H1 (cell line): Measurements from ENCODE around the gene CSF2RB. TPM values are rescaled to one million over a fixed set of nuclear protein-coding genes. Genes with fewer than 3 reads are reported as not detected.

Experiments used
- CTCF ChIA-PET: fragments of 300-600 bp; sonication (Branson Sonifier 250); formaldehyde crosslinking; loops from one replicate; lab custom pipeline; 2021; ENCODE audit not compliant: partially characterized antibody; lab: Charles Lee
- POLR2A ChIA-PET: fragments of 300-600 bp; sonication (Branson Sonifier 250); formaldehyde crosslinking; loops from one replicate; lab custom pipeline; 2021; ENCODE audit warnings: inconsistent platforms; ENCODE audit not compliant: partially characterized antibody; lab: Charles Lee
- DNase-seq, 2 experiments: peaks; one replicate each; pipeline versions ENCODE4 v3.0.0 to v3.0.0-alpha.2; 2010 to 2022; ENCODE audit warnings: low spot score in 2 of 2, low read depth in 1 of 2, mixed read lengths in 1 of 2
- FAIRE-seq: peaks from 2 replicates; lab custom pipeline; 2011; peaks lifted over from hg19 to GRCh38; lab: Jason Lieb, UNC
- H2AFZ ChIP-seq: 2 replicates; pipeline ENCODE4 v1.8.1; 2012; ENCODE audit warnings: low read length, inconsistent platforms
- H2AK5ac ChIP-seq: 2 replicates; pipeline ENCODE4 v1.6.1; 2013; ENCODE audit warnings: low read depth, low read length
- H2BK120ac ChIP-seq: replicated peaks from 2 replicates; pipeline ENCODE3; 2013; ENCODE audit warnings: low read depth, low read length, inconsistent platforms
- H2BK12ac ChIP-seq: 2 replicates; pipeline ENCODE4 v1.6.1; 2013; ENCODE audit warnings: low read depth, low read length
- H2BK15ac ChIP-seq: 2 replicates; pipeline ENCODE4 v1.6.1; 2013; ENCODE audit warnings: low read length
- H2BK20ac ChIP-seq: 2 replicates; pipeline ENCODE4 v1.6.1; 2013; ENCODE audit warnings: low read length
- H2BK5ac ChIP-seq: 2 replicates; pipeline ENCODE4 v1.6.1; 2013; ENCODE audit warnings: low read depth, low read length
- H3K14ac ChIP-seq: 2 replicates; pipeline ENCODE4 v1.6.1; 2013; ENCODE audit warnings: inconsistent platforms; ENCODE audit not compliant: insufficient read length
- H3K18ac ChIP-seq: 2 replicates; pipeline ENCODE4 v1.6.1; 2013; ENCODE audit warnings: low read length; ENCODE audit errors: extremely low read depth
- H3K23ac ChIP-seq: 2 replicates; pipeline ENCODE4 v1.6.1; 2013; ENCODE audit warnings: inconsistent platforms; ENCODE audit not compliant: insufficient read length
- H3K23me2 ChIP-seq: 2 replicates; pipeline ENCODE4 v1.6.1; 2013; ENCODE audit warnings: low read depth, low read length
- H3K27ac ChIP-seq: 2 replicates; pipeline ENCODE4 v1.6.1; 2011; ENCODE audit warnings: low read depth, low read length, inconsistent platforms
- H3K27me3 ChIP-seq, 4 experiments: replicated peaks in 1 of 4; 1 replicate in 1 of 4; 2 replicates in 3 of 4; pipeline versions ENCODE4 v1.6.1 to v1.8.1; 2011 to 2013; ENCODE audit warnings: low read length in 3 of 4, mild to moderate bottlenecking in 3 of 4, inconsistent platforms in 2 of 4, mixed read lengths in 2 of 4, moderate library complexity in 1 of 4; ENCODE audit not compliant: control insufficient read depth in 3 of 4, insufficient read depth in 3 of 4; ENCODE audit errors: extremely low read depth in 1 of 4
- H3K36me3 ChIP-seq, 4 experiments: 2 replicates each; pipeline versions ENCODE4 v1.6.1 to v1.8.1; 2011 to 2013; ENCODE audit warnings: mild to moderate bottlenecking in 4 of 4, low read length in 3 of 4, moderate library complexity in 2 of 4, control low read depth in 1 of 4, inconsistent platforms in 1 of 4; ENCODE audit not compliant: insufficient read depth in 4 of 4, control insufficient read depth in 2 of 4
- H3K4ac ChIP-seq: replicated peaks from 2 replicates; pipeline ENCODE3; 2013; ENCODE audit warnings: low read length, low read depth, mixed read lengths, inconsistent platforms; ENCODE audit not compliant: insufficient read length
- H3K4me1 ChIP-seq, 4 experiments: replicated peaks in 1 of 4; 1 replicate in 1 of 4; 2 replicates in 3 of 4; pipeline versions ENCODE4 v1.6.1 to v1.8.1; 2011 to 2013; ENCODE audit warnings: low read length in 3 of 4, inconsistent platforms in 2 of 4, mixed read lengths in 1 of 4; ENCODE audit not compliant: insufficient read depth in 4 of 4, control insufficient read depth in 3 of 4
- H3K4me2 ChIP-seq, 2 experiments: 2 replicates each; pipeline versions ENCODE4 v1.6.1 to v1.8.1; 2011 to 2013; ENCODE audit warnings: low read depth in 2 of 2, low read length in 2 of 2, control low read depth in 1 of 2, inconsistent platforms in 1 of 2, mild to moderate bottlenecking in 1 of 2; ENCODE audit not compliant: insufficient read depth in 1 of 2
- H3K4me3 ChIP-seq, 4 experiments: fragments of 200-600, 300-600 bp in 1 of 4; sonication (generic), shearing (Covaris generic), sonication (Bioruptor Twin) in 1 of 4; 2 replicates each; pipeline versions ENCODE4 v1.5.1 to v1.8.1; 2011 to 2016; ENCODE audit warnings: low read length in 4 of 4, low read depth in 3 of 4, control low read depth in 2 of 4, inconsistent platforms in 2 of 4, mild to moderate bottlenecking in 2 of 4, mixed read lengths in 1 of 4, moderate library complexity in 1 of 4; ENCODE audit not compliant: insufficient read depth in 2 of 4; ENCODE audit errors: extremely low read depth in 1 of 4
- H3K56ac ChIP-seq: replicated peaks from 2 replicates; pipeline ENCODE3; 2013; ENCODE audit warnings: low read depth, mild to moderate bottlenecking, mixed read lengths, low read length, inconsistent platforms; ENCODE audit not compliant: insufficient read length
- H3K79me1 ChIP-seq: 2 replicates; pipeline ENCODE4 v1.6.1; 2013; ENCODE audit warnings: low read depth, low read length, control low read depth
- H3K79me2 ChIP-seq, 2 experiments: 2 replicates each; pipeline versions ENCODE4 v1.6.1 to v1.8.1; 2012 to 2013; ENCODE audit warnings: low read length in 2 of 2, mild to moderate bottlenecking in 2 of 2, inconsistent platforms in 1 of 2; ENCODE audit not compliant: insufficient read depth in 2 of 2, control insufficient read depth in 1 of 2
- H3K9ac ChIP-seq, 4 experiments: replicated peaks in 1 of 4; 1 replicate in 1 of 4; 2 replicates in 3 of 4; pipeline versions ENCODE4 v1.6.1 to v1.8.1; 2011 to 2013; ENCODE audit warnings: low read depth in 3 of 4, low read length in 3 of 4, control low read depth in 2 of 4, mild to moderate bottlenecking in 2 of 4, moderate library complexity in 2 of 4, inconsistent platforms in 1 of 4; ENCODE audit errors: extremely low read depth in 1 of 4
- H3K9me3 ChIP-seq, 2 experiments: 2 replicates each; pipeline versions ENCODE4 v1.6.1 to v1.8.1; 2012 to 2013; ENCODE audit warnings: mild to moderate bottlenecking in 2 of 2, moderate library complexity in 2 of 2, control low read depth in 1 of 2, inconsistent platforms in 1 of 2, low read depth in 1 of 2, low read length in 1 of 2, mixed read lengths in 1 of 2; ENCODE audit not compliant: insufficient read depth in 2 of 2
- H4K20me1 ChIP-seq, 2 experiments: replicated peaks in 1 of 2; 2 replicates each; pipeline versions ENCODE3 to v1.8.1; 2011 to 2013; ENCODE audit warnings: inconsistent platforms in 2 of 2, low read length in 2 of 2, mild to moderate bottlenecking in 1 of 2; ENCODE audit not compliant: insufficient read depth in 2 of 2, control insufficient read depth in 1 of 2
- H4K5ac ChIP-seq: 2 replicates; pipeline ENCODE4 v1.6.1; 2013; ENCODE audit warnings: low read length, low read depth, mixed read lengths, inconsistent platforms; ENCODE audit not compliant: insufficient read length
- H4K8ac ChIP-seq: 2 replicates; pipeline ENCODE4 v1.8.0; 2013; ENCODE audit warnings: mild to moderate bottlenecking, moderate library complexity, low read length, inconsistent platforms; ENCODE audit not compliant: insufficient read depth; ENCODE audit errors: extremely low read depth
- H4K91ac ChIP-seq: replicated peaks from 2 replicates; pipeline ENCODE3; 2013; ENCODE audit warnings: low read length, mixed read lengths, inconsistent platforms; ENCODE audit not compliant: insufficient read length
- KDM5A ChIP-seq: fragments of 200-600 bp; IDR thresholded peaks from 2 replicates; pipeline ENCODE4 v1.7.1; 2012; ENCODE audit warnings: mild to moderate bottlenecking, low read length, inconsistent platforms, mixed read lengths
- SAP30 ChIP-seq: fragments of 300-600 bp; sonication (generic); IDR thresholded peaks from 2 replicates; pipeline ENCODE4 v1.7.1; 2012; ENCODE audit warnings: low read length, moderate library complexity, mild to moderate bottlenecking, inconsistent platforms; ENCODE audit not compliant: insufficient read depth, insufficient replicate concordance
- SIRT6 ChIP-seq: IDR thresholded peaks from one replicate; pipeline ENCODE4 v1.7.1; 2012; ENCODE audit warnings: low read length, inconsistent platforms
- TCF12 ChIP-seq: IDR thresholded peaks from 2 replicates; pipeline ENCODE4 v1.6.1; 2011; ENCODE audit warnings: low read depth, mild to moderate bottlenecking, low read length
- WGBS, 2 experiments: shearing (Covaris generic) in 1 of 2; methylation state at CpG; one replicate each; pipeline versions ENCODE4 v1.1.6 to v1.1.7; 2013 to 2015; ENCODE audit warnings: low lambda C conversion rate in 2 of 2, mixed read lengths in 2 of 2, inconsistent platforms in 1 of 2, low coverage in 1 of 2, missing lambda C conversion rate in 1 of 2; ENCODE audit not compliant: insufficient replicate concordance in 2 of 2, insufficient coverage in 1 of 2, insufficient read length in 1 of 2; ENCODE audit errors: extremely low coverage in 1 of 2, missing lambda C conversion rate in 1 of 2; 5-methylcytosine and 5-hydroxymethylcytosine counted together
- polyA plus RNA-seq, 7 experiments: library from polyadenylated mRNA; depleted of rRNA in 3 of 7; stranded (reverse) in 5 of 7; unstranded in 2 of 7; fragments of >200 nt in 5 of 7; fragments of 200-250 nt in 2 of 7; gene quantifications; 1 replicate in 5 of 7; 2 replicates in 1 of 7; 4 replicates in 1 of 7; pipeline versions ENCODE4 v1.2.1 to v1.2.3, GENCODE V29; 2011 to 2013; ENCODE audit warnings: missing spikeins in 2 of 7, mixed read lengths in 2 of 7
- total RNA-seq: library from RNA; stranded (reverse); fragmentation: NEBNext Ultra II Directional; extraction: Animal tissue kit (Norgen Biotek cat#: 25700); gene quantifications from 2 replicates; pipeline ENCODE4 v1.2.1, GENCODE V29; 2021

Gene CSF2RB
- total and polyA plus RNA-seq, 2 of the 8 experiments (the other 6 are each of a cell fraction or from before 2014, with no cell fraction given): not detected

- Histone ChIP-seq H3K23me2 (no peaks in the 10 kb centered on the region), H4K8ac (no peak overlapping the region), H3K23ac (no peak overlapping the region), H3K27me3 (no peaks in the 10 kb centered on the region; a peak in 1 of 7 replicates), H4K20me1 (no peaks in the 10 kb centered on the region), H2AFZ (peak overlapping the region; percentile 39; the same call in 1 of the 2 replicates), H3K4me1 (no peaks in the 10 kb centered on the region), H2BK120ac (no peak overlapping the region), H2BK15ac (no peak overlapping the region; the same call in 1 of the 2 replicates), H3K9me3 (no peaks in the 10 kb centered on the region), H3K27ac (no peak overlapping the region), H3K9ac (no peak overlapping the region), H2BK5ac (no peak overlapping the region), H3K36me3 (no peaks in the 10 kb centered on the region), H4K5ac (no peak overlapping the region), H3K79me1 (no peaks in the 10 kb centered on the region), H2AK5ac (no peak overlapping the region), H3K14ac (no peak overlapping the region), H3K4me2 (no peak overlapping the region), H3K4ac (no peak overlapping the region), H3K56ac (no peak overlapping the region), H2BK12ac (no peak overlapping the region), H3K18ac (no peak overlapping the region), H3K79me2 (no peaks in the 10 kb centered on the region), H2BK20ac (no peak overlapping the region), H4K91ac (no peak overlapping the region), H3K4me3 (no peak overlapping the region)
- TF ChIP-seq KDM5A (no peak), TCF12 (no peak), SAP30 (no peak), SIRT6 (no peak)
- ChIA-PET POLR2A (no interaction called here), CTCF (interaction anchor here (0.9 to 8.2 kb wide), 4 partner anchors 10 to 420 kb away, joined by 3 to 68 read pairs (median 4); no protein-coding TSS in a partner anchor)
- 93% methylated on average over 10 of the region's 11 CpGs; no CpG with 5 or more reads in 1 of the 2 experiments for WGBS, 2 experiments
- FAIRE-seq: no peak
- DNase-seq: no peak
Observed at GRCh38 chr22:36966851-36967540, 53.6 kb downstream of the CSF2RB start.
